ENCODE measurements around the gene NKX6-2.
"Not testable (repeated sequence)": the region's sequence is repeated elsewhere in the genome, so short reads cannot be mapped to it uniquely, and the experiment has no call there.

NKX6-2 gene

GRCh38 chr10:132749371-132749795 lies 36.6 kb downstream of the NKX6-2 start:
- Histone ChIP-seq H3K27ac (ENCODE audit: low read depth, low read length) (no peak overlapping the region), H3K27me3 (ENCODE audit: insufficient read depth, low read length) (no peaks in the 10 kb centered on the region; the same call in 1 of the 2 replicates), H3K9me3 (ENCODE audit: insufficient read depth, low read depth, low read length) (no peaks in the 10 kb centered on the region), H3K36me3 (ENCODE audit: insufficient read depth, low read length) (no peaks in the 10 kb centered on the region), H3K4me3 (ENCODE audit: low read length) (no peak overlapping the region), H3K9ac (ENCODE audit: low read depth, low read length) (no peak overlapping the region), H3K4me1 (ENCODE audit: insufficient read depth, low read length) (peaks cover 13% of the 10 kb centered on the region)
- WGBS: 95% methylated on average over 22 of the region's 22 CpGs

GRCh38 chr10:132748545-132749370 lies 37.2 kb downstream of the NKX6-2 start:
- Histone ChIP-seq H3K9ac (ENCODE audit: low read depth, low read length) (no peak overlapping the region), H3K4me1 (ENCODE audit: insufficient read depth, low read length) (peaks cover 13% of the 10 kb centered on the region), H3K36me3 (ENCODE audit: insufficient read depth, low read length) (no peaks in the 10 kb centered on the region), H3K9me3 (ENCODE audit: insufficient read depth, low read depth, low read length) (no peaks in the 10 kb centered on the region), H3K4me3 (ENCODE audit: low read length) (no peak overlapping the region), H3K27ac (ENCODE audit: low read depth, low read length) (no peak overlapping the region), H3K27me3 (ENCODE audit: insufficient read depth, low read length) (no peaks in the 10 kb centered on the region; the same call in 1 of the 2 replicates)
- WGBS: 94% methylated on average over 36 of the region's 36 CpGs

DNA sequence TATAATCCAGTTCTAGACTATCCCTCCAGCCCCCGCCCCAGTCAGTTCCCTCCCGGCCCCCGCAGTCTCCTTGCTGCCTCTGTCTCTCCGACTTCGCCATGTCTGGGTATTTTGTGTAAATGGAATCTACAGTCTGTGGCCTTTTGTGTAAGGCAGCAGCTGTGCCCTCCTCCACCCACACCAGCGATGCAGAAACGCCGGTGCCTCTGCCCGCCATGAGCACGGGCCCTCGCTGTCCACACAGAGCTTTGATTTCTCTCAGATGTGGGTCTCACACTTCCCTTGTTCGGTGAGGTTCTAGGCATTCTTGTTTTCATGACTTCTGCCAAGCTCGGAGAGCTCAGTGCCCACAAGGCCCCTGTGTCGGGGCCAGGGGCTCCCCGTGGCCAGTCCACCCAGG lies 37.8 kb downstream of the NKX6-2 start:
- 92% methylated on average over 14 of the region's 15 CpGs for WGBS
- Histone ChIP-seq H3K27me3 (ENCODE audit: insufficient read depth, low read length) (no peaks in the 10 kb centered on the region; the same call in 1 of the 2 replicates), H3K9ac (ENCODE audit: low read depth, low read length) (no peak overlapping the region), H3K9me3 (ENCODE audit: insufficient read depth, low read depth, low read length) (no peaks in the 10 kb centered on the region), H3K27ac (ENCODE audit: low read depth, low read length) (no peak overlapping the region), H3K4me1 (ENCODE audit: insufficient read depth, low read length) (peaks cover 13% of the 10 kb centered on the region), H3K4me3 (ENCODE audit: low read length) (no peak overlapping the region), H3K36me3 (ENCODE audit: insufficient read depth, low read length) (no peaks in the 10 kb centered on the region)

DNA sequence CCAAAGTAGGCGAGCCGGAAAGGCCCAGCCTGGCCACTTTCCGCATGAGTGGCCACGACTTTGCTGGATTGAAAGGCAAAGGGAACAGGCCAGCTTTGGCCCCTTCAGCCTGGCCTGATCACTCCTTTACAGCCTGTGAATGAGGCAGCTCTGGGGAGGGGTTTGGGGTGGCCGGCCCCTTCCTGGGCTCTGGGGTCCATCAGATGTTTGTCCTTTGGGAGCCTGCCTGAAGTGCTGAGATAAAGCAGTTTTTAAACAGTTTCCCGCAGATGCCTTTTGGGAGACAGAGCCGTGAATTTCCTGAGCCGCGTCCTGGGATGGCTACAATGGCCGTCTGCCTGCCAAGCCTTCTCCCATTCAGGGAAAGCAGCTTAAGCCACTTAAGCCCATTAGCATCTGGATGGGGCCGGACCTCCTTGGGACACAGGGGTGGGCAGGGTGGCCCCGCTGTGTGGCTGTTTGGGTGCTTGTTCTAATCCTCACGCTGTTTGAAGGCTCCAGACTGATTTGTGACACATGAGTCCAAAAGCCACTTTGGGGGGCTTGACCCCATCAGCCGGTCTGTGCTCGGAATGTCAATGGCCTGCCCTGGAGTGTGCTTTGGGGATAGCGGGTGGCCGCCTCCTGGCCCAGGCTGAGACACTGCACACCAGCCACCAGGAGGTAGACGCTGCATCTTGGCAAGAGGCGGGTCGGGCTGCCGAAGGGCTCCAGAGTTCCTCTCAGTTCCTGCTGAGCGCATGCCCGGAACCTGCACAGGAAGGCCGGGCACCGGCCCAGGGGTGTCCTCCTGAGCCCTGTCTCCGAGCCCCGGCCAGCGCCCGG lies 38.9 kb downstream of the NKX6-2 start:
- H3K36me3 ChIP-seq (ENCODE audit: insufficient read depth, low read length): no peaks in the 10 kb centered on the region
- H3K4me3 ChIP-seq (ENCODE audit: low read length): no peak overlapping the region
- H3K27me3 ChIP-seq (ENCODE audit: insufficient read depth, low read length): no peaks in the 10 kb centered on the region; the same call in 1 of the 2 replicates
- H3K4me1 ChIP-seq (ENCODE audit: insufficient read depth, low read length): peaks cover 18% of the 10 kb centered on the region
- peak overlapping the region; percentile 75; the same call in 1 of the 2 replicates for H3K27ac ChIP-seq (ENCODE audit: low read depth, low read length)
- 62% methylated on average over 29 of the region's 29 CpGs for WGBS
- H3K9ac ChIP-seq (ENCODE audit: low read depth, low read length): 0 out of 2 replicates have a peak overlapping the region, but pooled peaks have one; percentile 17
- no peaks in the 10 kb centered on the region for H3K9me3 ChIP-seq (ENCODE audit: insufficient read depth, low read depth, low read length)

- WGBS: 91% methylated on average over 14 of the region's 14 CpGs
- H3K9me3 ChIP-seq (ENCODE audit: insufficient read depth, low read depth, low read length): no peaks in the 10 kb centered on the region
- H3K36me3 ChIP-seq (ENCODE audit: insufficient read depth, low read length): no peaks in the 10 kb centered on the region
- peak overlapping the region; percentile 75; the same call in 1 of the 2 replicates for H3K27ac ChIP-seq (ENCODE audit: low read depth, low read length)
- peaks cover 18% of the 10 kb centered on the region for H3K4me1 ChIP-seq (ENCODE audit: insufficient read depth, low read length)
- H3K4me3 ChIP-seq (ENCODE audit: low read length): no peak overlapping the region
- 0 out of 2 replicates have a peak overlapping the region, but pooled peaks have one; percentile 17 for H3K9ac ChIP-seq (ENCODE audit: low read depth, low read length)
- peaks cover under 1% of the 10 kb centered on the region; the same call in 1 of the 2 replicates for H3K27me3 ChIP-seq (ENCODE audit: insufficient read depth, low read length)
Observed at GRCh38 chr10:132746386-132746785, 39.6 kb downstream of the NKX6-2 start.

DNA sequence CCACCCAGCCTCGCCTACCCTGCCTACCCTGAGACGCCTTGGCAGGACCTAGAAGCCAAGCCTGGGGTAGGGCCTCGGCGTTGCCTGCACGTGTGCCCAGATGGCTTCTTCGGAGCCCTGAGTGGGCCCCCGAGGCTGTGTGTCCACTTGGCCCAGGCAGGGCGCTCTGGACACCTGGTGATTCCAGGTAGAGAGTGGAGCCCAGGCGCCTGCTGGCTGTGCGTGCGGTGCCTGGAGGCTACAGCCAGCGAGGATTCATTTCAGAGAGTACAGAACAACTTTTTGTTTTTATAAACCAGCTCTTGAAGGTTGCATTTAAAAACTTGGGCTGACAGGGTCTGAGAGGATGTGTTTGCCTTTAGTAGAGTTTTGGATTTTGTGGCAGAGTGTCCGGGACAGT lies 40.0 kb downstream of the NKX6-2 start:
- peaks cover 4% of the 10 kb centered on the region; the same call in 1 of the 2 replicates for H3K27me3 ChIP-seq (ENCODE audit: insufficient read depth, low read length)
- H3K36me3 ChIP-seq (ENCODE audit: insufficient read depth, low read length): no peaks in the 10 kb centered on the region
- peaks cover 18% of the 10 kb centered on the region for H3K4me1 ChIP-seq (ENCODE audit: insufficient read depth, low read length)
- 96% methylated on average over 13 of the region's 13 CpGs for WGBS
- no peaks in the 10 kb centered on the region for H3K9me3 ChIP-seq (ENCODE audit: insufficient read depth, low read depth, low read length)
- H3K4me3 ChIP-seq (ENCODE audit: low read length): no peak overlapping the region
- H3K27ac ChIP-seq (ENCODE audit: low read depth, low read length): no peak overlapping the region; the same call in 1 of the 2 replicates
- 0 out of 2 replicates have a peak overlapping the region, but pooled peaks have one; percentile 17 for H3K9ac ChIP-seq (ENCODE audit: low read depth, low read length)

GRCh38 chr10:132745511-132745910 lies 40.4 kb downstream of the NKX6-2 start:
- H3K4me3 ChIP-seq (ENCODE audit: low read length): no peak overlapping the region
- peaks cover 18% of the 10 kb centered on the region for H3K4me1 ChIP-seq (ENCODE audit: insufficient read depth, low read length)
- H3K9me3 ChIP-seq (ENCODE audit: insufficient read depth, low read depth, low read length): no peaks in the 10 kb centered on the region
- H3K9ac ChIP-seq (ENCODE audit: low read depth, low read length): no peak overlapping the region
- H3K27me3 ChIP-seq (ENCODE audit: insufficient read depth, low read length): peaks cover 5% of the 10 kb centered on the region; the same call in 1 of the 2 replicates
- H3K27ac ChIP-seq (ENCODE audit: low read depth, low read length): no peak overlapping the region
- H3K36me3 ChIP-seq (ENCODE audit: insufficient read depth, low read length): no peaks in the 10 kb centered on the region
- 96% methylated on average over 17 of the region's 17 CpGs for WGBS

DNA sequence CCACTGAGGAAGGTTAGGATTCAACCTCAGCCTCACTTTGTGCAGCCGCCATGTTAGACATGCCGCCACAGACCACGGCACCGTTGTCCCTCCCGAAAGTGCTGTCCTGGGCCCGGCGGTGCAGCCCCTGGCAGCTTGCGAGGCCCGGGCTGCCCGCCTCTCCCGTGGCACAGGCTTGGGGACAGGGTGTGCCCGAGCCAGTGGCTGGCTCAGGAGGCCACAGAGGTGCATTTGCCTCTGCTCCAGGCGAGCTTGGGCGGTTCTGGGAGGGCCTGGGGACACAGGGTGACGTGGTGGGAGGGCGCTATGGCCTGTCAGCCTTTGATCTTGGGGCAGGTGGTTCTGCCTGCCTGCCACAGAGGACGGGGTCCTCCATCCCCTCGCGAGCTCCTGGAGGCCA lies 41.1 kb downstream of the NKX6-2 start:
- Histone ChIP-seq H3K36me3 (ENCODE audit: insufficient read depth, low read length) (no peaks in the 10 kb centered on the region), H3K9me3 (ENCODE audit: insufficient read depth, low read depth, low read length) (no peaks in the 10 kb centered on the region), H3K27ac (ENCODE audit: low read depth, low read length) (no peak overlapping the region), H3K27me3 (ENCODE audit: insufficient read depth, low read length) (peaks cover 10% of the 10 kb centered on the region; the same call in 1 of the 2 replicates), H3K4me1 (ENCODE audit: insufficient read depth, low read length) (peaks cover 18% of the 10 kb centered on the region), H3K4me3 (ENCODE audit: low read length) (no peak overlapping the region), H3K9ac (ENCODE audit: low read depth, low read length) (no peak overlapping the region)
- 98% methylated on average over 19 of the region's 19 CpGs for WGBS

GRCh38 chr10:132743925-132744490 lies 41.9 kb downstream of the NKX6-2 start:
- 89% methylated on average over 18 of the region's 18 CpGs for WGBS
- Histone ChIP-seq H3K4me3 (ENCODE audit: low read length) (no peak overlapping the region), H3K9me3 (ENCODE audit: insufficient read depth, low read depth, low read length) (no peaks in the 10 kb centered on the region), H3K4me1 (ENCODE audit: insufficient read depth, low read length) (peaks cover 18% of the 10 kb centered on the region), H3K9ac (ENCODE audit: low read depth, low read length) (no peak overlapping the region), H3K27me3 (ENCODE audit: insufficient read depth, low read length) (peaks cover 16% of the 10 kb centered on the region; the same call in 1 of the 2 replicates), H3K36me3 (ENCODE audit: insufficient read depth, low read length) (no peaks in the 10 kb centered on the region), H3K27ac (ENCODE audit: low read depth, low read length) (no peak overlapping the region)

GRCh38 chr10:132743196-132743924 lies 42.6 kb downstream of the NKX6-2 start:
- not testable (repeated sequence) for H3K36me3 ChIP-seq (ENCODE audit: insufficient read depth, low read length); H3K9ac ChIP-seq (ENCODE audit: low read depth, low read length); H3K4me3 ChIP-seq (ENCODE audit: low read length); H3K9me3 ChIP-seq (ENCODE audit: insufficient read depth, low read depth, low read length); H3K27ac ChIP-seq (ENCODE audit: low read depth, low read length)
- H3K27me3 ChIP-seq (ENCODE audit: insufficient read depth, low read length): peaks cover 16% of the 10 kb centered on the region; the same call in 1 of the 2 replicates
- peaks cover 18% of the 10 kb centered on the region for H3K4me1 ChIP-seq (ENCODE audit: insufficient read depth, low read length)
- 78% methylated on average over 26 of the region's 30 CpGs for WGBS

Data from HUES64 (cell line).